GM12878 (cell line): Measurements from ENCODE around the gene TOM1L1. TPM values are rescaled to one million over a fixed set of nuclear protein-coding genes. Genes with fewer than 3 reads are reported as not detected.

Experiments
- ATAC-seq: fragments of 200-7000 bp; cut with Tn5 transposase; 3 replicates; pipeline ENCODE4 v1.9.1; 2020; ENCODE audit warnings: mild to moderate bottlenecking, moderate library complexity
- BruUV-seq: library from RNA; stranded (reverse); fragments of 400-500 nt; replicated peaks from 2 replicates; lab custom pipeline; 2021; lab: Mats Ljungman, UMichigan
- CTCF ChIA-PET: fragments of 300-600 bp; sonication (Branson Sonifier 250); formaldehyde crosslinking; extraction: SDS; loops from one replicate; lab custom pipeline; 2021; ENCODE audit warnings: inconsistent platforms; lab: Yijun Ruan, JAX
- POLR2A ChIA-PET: fragments of 350-600 bp; formaldehyde crosslinking; extraction: SDS; loops from one replicate; lab custom pipeline; 2021; ENCODE audit warnings: inconsistent platforms; lab: Charles Lee
- RAD21 ChIA-PET: fragments of 300-600 bp; sonication (Branson Sonifier 250); formaldehyde crosslinking; loops from one replicate; lab custom pipeline; 2023; ENCODE audit warnings: antibody characterized with exemption; ENCODE audit not compliant: unreplicated experiment; lab: Charles Lee
- SMC1A ChIA-PET: fragments of 300-600 bp; sonication (Branson Sonifier 250); formaldehyde crosslinking; loops from one replicate; lab custom pipeline; 2023; ENCODE audit not compliant: unreplicated experiment, uncharacterized antibody; lab: Charles Lee
- DNase-seq: peaks from one replicate; pipeline ENCODE4 v3.0.0-alpha.2; 2011; ENCODE audit warnings: low read depth, low spot score
- FAIRE-seq: peaks from 3 replicates; lab custom pipeline; 2011; peaks lifted over from hg19 to GRCh38; lab: Jason Lieb, UNC
- H2AFZ ChIP-seq: 2 replicates; pipeline ENCODE4 v1.6.0; 2011; ENCODE audit warnings: low read depth, low read length, control low read depth; ENCODE audit not compliant: control insufficient read depth
- H3K27ac ChIP-seq: 2 replicates; pipeline ENCODE4 v1.5.1; 2011; ENCODE audit warnings: control low read depth; ENCODE audit not compliant: control insufficient read depth, insufficient read depth
- H3K27me3 ChIP-seq, 2 experiments: replicated peaks in 1 of 2; 2 replicates each; pipeline versions ENCODE4 v1.6.0 to v1.6.1; 2011; ENCODE audit warnings: low read length in 1 of 2; ENCODE audit not compliant: control insufficient read depth in 2 of 2, insufficient read depth in 2 of 2
- H3K36me3 ChIP-seq, 2 experiments: 2 replicates each; pipeline ENCODE4 v1.5.1; 2011; ENCODE audit warnings: low read length in 1 of 2; ENCODE audit not compliant: control insufficient read depth in 2 of 2, insufficient read depth in 2 of 2
- H3K4me1 ChIP-seq: 2 replicates; pipeline ENCODE4 v1.6.1; 2011; ENCODE audit warnings: mild to moderate bottlenecking, low read length, moderate library complexity, mixed read lengths; ENCODE audit not compliant: control insufficient read depth, insufficient read depth
- H3K4me2 ChIP-seq: 2 replicates; pipeline ENCODE4 v1.6.0; 2011; ENCODE audit warnings: control low read depth; ENCODE audit not compliant: control insufficient read depth, insufficient read depth
- H3K4me3 ChIP-seq: fragments of 200-600 bp; sonication (generic); 2 replicates; pipeline ENCODE4 v1.5.1; 2016
- H3K79me2 ChIP-seq: 2 replicates; pipeline ENCODE4 v1.6.0; 2011; ENCODE audit warnings: low read length; ENCODE audit not compliant: control insufficient read depth, insufficient read depth
- H3K9ac ChIP-seq: 2 replicates; pipeline ENCODE4 v1.8.0; 2011; ENCODE audit warnings: low read length, control low read depth, mixed read lengths; ENCODE audit not compliant: control insufficient read depth, insufficient read depth
- H3K9me3 ChIP-seq: replicated peaks from 3 replicates; pipeline ENCODE4 v1.5.1; 2011; ENCODE audit warnings: mild to moderate bottlenecking, low read length; ENCODE audit not compliant: control insufficient read depth, insufficient read depth
- H4K20me1 ChIP-seq: 2 replicates; pipeline ENCODE4 v1.6.0; 2011; ENCODE audit not compliant: control insufficient read depth, insufficient read depth
- ATF2 ChIP-seq: IDR thresholded peaks from 2 replicates; pipeline ENCODE4 v1.6.1; 2012; ENCODE audit warnings: low read length, inconsistent platforms
- ATF3 ChIP-seq: IDR thresholded peaks from 2 replicates; pipeline ENCODE4 v1.6.1; 2011; ENCODE audit warnings: low read depth, mild to moderate bottlenecking, low read length, moderate library complexity, borderline replicate concordance; ENCODE audit errors: extremely low read depth
- CEBPZ ChIP-seq: fragments of 150-350 bp; IDR thresholded peaks from 2 replicates; pipeline ENCODE4 v1.6.1; 2016; ENCODE audit warnings: low read depth, low read length
- CHD4 ChIP-seq: fragments of 200-600 bp; sonication (generic); IDR thresholded peaks from 2 replicates; pipeline ENCODE4 v1.6.1; 2016; ENCODE audit warnings: mild to moderate bottlenecking
- FOS ChIP-seq: IDR thresholded peaks from 3 replicates; pipeline ENCODE4 v1.6.1; 2011; ENCODE audit warnings: borderline replicate concordance; ENCODE audit not compliant: insufficient read length; ENCODE audit errors: extremely low read depth
- FOXM1 ChIP-seq: IDR thresholded peaks from 2 replicates; pipeline ENCODE4 v1.6.1; 2012; ENCODE audit warnings: low read depth, mild to moderate bottlenecking, inconsistent platforms, low read length, moderate library complexity
- HDAC2 ChIP-seq: fragments of 200-600 bp; sonication (generic); IDR thresholded peaks from 2 replicates; pipeline ENCODE4 v1.6.1; 2017
- IKZF2 ChIP-seq, 2 experiments: fragments of 450-650 bp; IDR thresholded peaks; 2 replicates each; pipeline ENCODE4 v1.6.1; 2017; ENCODE audit warnings: mild to moderate bottlenecking in 2 of 2, moderate library complexity in 2 of 2
- LARP7 ChIP-seq: fragments of 450-650 bp; IDR thresholded peaks from 2 replicates; pipeline ENCODE4 v1.6.1; 2017; ENCODE audit warnings: mild to moderate bottlenecking
- NBN ChIP-seq: fragments of 450-650 bp; IDR thresholded peaks from 2 replicates; pipeline ENCODE4 v1.6.1; 2016
- NFXL1 ChIP-seq: fragments of 450-650 bp; IDR thresholded peaks from 2 replicates; pipeline ENCODE4 v1.6.1; 2017; ENCODE audit warnings: antibody characterized with exemption, mild to moderate bottlenecking, borderline replicate concordance
- NR2F1 ChIP-seq: fragments of 450-650 bp; conservative IDR thresholded peaks from 2 replicates; pipeline ENCODE4 v1.6.1; 2017; ENCODE audit warnings: mild to moderate bottlenecking
- PAX8 ChIP-seq: fragments of 450-650 bp; IDR thresholded peaks from 2 replicates; pipeline ENCODE4 v1.6.1; 2017; ENCODE audit warnings: mild to moderate bottlenecking, moderate library complexity
- SPI1 ChIP-seq: IDR thresholded peaks from 2 replicates; pipeline ENCODE4 v1.6.1; 2011; ENCODE audit warnings: low read depth, mild to moderate bottlenecking, low read length, moderate library complexity, borderline replicate concordance; ENCODE audit not compliant: insufficient read depth
- SUPT20H ChIP-seq: IDR thresholded peaks from 2 replicates; pipeline ENCODE4 v1.6.1; 2011; ENCODE audit warnings: low read depth, mild to moderate bottlenecking, low read length, moderate library complexity, borderline replicate concordance; ENCODE audit not compliant: control insufficient read depth
- USF2 ChIP-seq: IDR thresholded peaks from 2 replicates; pipeline ENCODE4 v1.6.1; 2011; ENCODE audit warnings: low read depth, low read length, improper control_type of control experiment, borderline replicate concordance
- ZSCAN29 ChIP-seq: fragments of 450-650 bp; IDR thresholded peaks from 2 replicates; pipeline ENCODE4 v1.6.1; 2017; ENCODE audit warnings: mild to moderate bottlenecking, moderate library complexity
- WGBS: methylation state at CpG from one replicate; pipeline ENCODE4 v1.1.6; 2016; ENCODE audit warnings: low lambda C conversion rate; ENCODE audit not compliant: insufficient replicate concordance, insufficient coverage; ENCODE audit errors: missing lambda C conversion rate; 5-methylcytosine and 5-hydroxymethylcytosine counted together
- in situ Hi-C: fragments of 300-500 bp; cut with MboI; formaldehyde crosslinking; loops from 9 replicates; pipeline ENCODE4 v1.14.3; 2018; ENCODE audit warnings: mixed read lengths
- intact Hi-C: fragments of 100-400 bp; cut with micrococcal nuclease; formaldehyde crosslinking; loops from one replicate; pipeline ENCODE4 v1.14.2; 2022; ENCODE audit not compliant: unreplicated experiment
- polyA plus RNA-seq, 11 experiments: library from polyadenylated mRNA; depleted of rRNA in 4 of 11; unstranded in 6 of 11; stranded (reverse) in 5 of 11; fragments of >200 nt; fragmentation: Nextera tagmentation in 4 of 11; fragmentation: Illumina TruSeq in 1 of 11; extraction: Ambion mirVana in 4 of 11; extraction: Trizol in 1 of 11; gene quantifications; 1 replicate in 1 of 11; 2 replicates in 10 of 11; pipeline versions ENCODE4 v1.2.1 to v1.2.3, GENCODE V29; 2011 to 2016; ENCODE audit warnings: inconsistent platforms in 2 of 11, missing spikeins in 2 of 11, low read depth in 1 of 11
- total RNA-seq, 4 experiments: library from RNA; depleted of rRNA in 3 of 4; stranded (reverse); fragments of >200 nt in 3 of 4; fragmentation: Illumina TruSeq in 1 of 4; extraction: Trizol in 1 of 4; gene quantifications; 2 replicates each; pipeline versions ENCODE4 v1.2.1 to v1.2.3, GENCODE V29; 2013 to 2021

Gene TOM1L1
- total and polyA plus RNA-seq, 10 of the 15 experiments (the other 5 are each of a cell fraction or from before 2014, with no cell fraction given) = 1.9 to 8.8 (median 2.5) TPM

GRCh38 chr17:54859187-54859586 is 41.5 kb upstream of the TOM1L1 start:
- WGBS = 50% methylated on average over 2 of the region's 2 CpGs
- no peaks in the 10 kb centered on the region for H3K36me3 ChIP-seq
- no peaks in the 10 kb centered on the region for H3K4me1 ChIP-seq
- no peaks in the 10 kb centered on the region for H4K20me1 ChIP-seq
- no peak overlapping the region for H3K4me3 ChIP-seq
- intact Hi-C loops = no loop called here
- no peaks in the 10 kb centered on the region for H3K27me3 ChIP-seq
- H2AFZ ChIP-seq = no peak overlapping the region
- ATAC-seq (no peak), FAIRE-seq (no peak), DNase-seq (no peak)
- H3K9me3 ChIP-seq = no peaks in the 10 kb centered on the region
- TF ChIP-seq SPI1 (no peak), FOXM1 (no peak), ATF3 (no peak), NFXL1 (no peak), NBN (no peak), NR2F1 (no peak), USF2 (no peak), HDAC2 (no peak), CEBPZ (no peak), PAX8 (no peak), ATF2 (no peak), IKZF2 (IDR thresholded peaks at IDR 0.05) (no peak), FOS (no peak), LARP7 (no peak), CHD4 (no peak), SUPT20H (no peak), ZSCAN29 (no peak)
- no peak overlapping the region for H3K4me2 ChIP-seq
- H3K27ac ChIP-seq = no peak overlapping the region
- ChIA-PET POLR2A (no interaction called here), CTCF (no interaction called here), RAD21 (no interaction called here), SMC1A (no interaction called here)
- no TSS peak for BruUV-seq
- H3K9ac ChIP-seq = no peak overlapping the region
- no peaks in the 10 kb centered on the region for H3K79me2 ChIP-seq
- in situ Hi-C loops = no loop called here
